Effector CD8-positive, alpha-beta T cell (primary cell): Measurements from ENCODE around the gene ADRA2B.
"Not testable (repeated sequence)": the region's sequence is repeated elsewhere in the genome, so short reads cannot be mapped to it uniquely, and the experiment has no call there.

Source experiments
- DNase-seq: peaks from one replicate; lab custom pipeline; 2025; lab: John Stamatoyannopoulos, UW

Gene ADRA2B

GRCh38 chr2:96089356-96090195, 26.8 kb downstream of the ADRA2B start:
- no peak for DNase-seq

- DNase-seq: no peak
These were observed 27.7 kb downstream of the ADRA2B start for GRCh38 chr2:96088340-96089335.

GRCh38 chr2:96087130-96087529, 29.2 kb downstream of the ADRA2B start:
- no peak for DNase-seq

GRCh38 chr2:96085541-96086355, 30.6 kb downstream of the ADRA2B start:
- no peak for DNase-seq

- DNase-seq: not testable (repeated sequence)
These were observed 31.4 kb downstream of the ADRA2B start for GRCh38 chr2:96084858-96085518.

DNA sequence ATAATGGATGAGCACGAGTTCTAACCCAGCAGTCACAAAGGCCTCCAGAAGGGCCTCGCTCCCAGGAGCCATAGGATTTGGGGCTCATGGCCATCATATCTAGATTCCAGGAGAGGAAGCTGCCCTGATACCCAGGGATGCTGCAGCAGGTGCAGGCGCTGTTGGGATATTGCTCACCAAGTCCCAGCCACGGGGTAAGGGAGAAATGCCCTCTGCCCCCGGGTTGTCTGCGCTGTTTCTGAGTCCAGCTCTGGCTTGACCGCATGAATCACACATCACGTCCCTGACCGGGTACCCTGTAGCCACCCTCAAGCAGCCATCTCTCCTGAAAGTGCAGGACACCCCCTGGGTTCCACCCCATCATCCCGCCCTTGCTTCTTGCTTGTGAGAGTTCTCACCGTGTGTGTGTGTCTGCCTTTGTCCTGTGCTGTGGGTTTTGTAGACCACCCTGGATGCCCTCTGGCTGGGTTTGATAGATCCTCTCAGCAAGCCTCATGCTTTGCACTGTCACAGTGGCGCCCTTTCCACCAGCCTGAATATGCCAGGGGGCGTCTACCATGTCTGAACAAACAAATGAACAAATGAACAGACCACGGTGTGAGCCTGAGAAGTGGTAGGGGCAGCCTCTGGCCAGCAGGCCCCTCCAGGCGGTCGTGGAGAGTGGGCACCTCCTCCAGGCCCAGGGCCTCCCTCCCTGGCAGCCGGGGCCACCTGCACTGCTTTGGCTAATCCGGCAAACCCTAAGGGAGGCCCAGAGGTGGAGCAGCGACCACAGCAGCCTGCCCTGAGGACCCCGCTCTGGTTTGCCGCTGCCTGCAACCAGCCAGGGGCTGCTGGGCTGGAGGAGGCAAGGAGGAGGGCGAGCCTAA, 32.1 kb downstream of the ADRA2B start:
- no peak for DNase-seq

GRCh38 chr2:96083064-96083939, 33.1 kb downstream of the ADRA2B start:
- DNase-seq: no peak

DNA sequence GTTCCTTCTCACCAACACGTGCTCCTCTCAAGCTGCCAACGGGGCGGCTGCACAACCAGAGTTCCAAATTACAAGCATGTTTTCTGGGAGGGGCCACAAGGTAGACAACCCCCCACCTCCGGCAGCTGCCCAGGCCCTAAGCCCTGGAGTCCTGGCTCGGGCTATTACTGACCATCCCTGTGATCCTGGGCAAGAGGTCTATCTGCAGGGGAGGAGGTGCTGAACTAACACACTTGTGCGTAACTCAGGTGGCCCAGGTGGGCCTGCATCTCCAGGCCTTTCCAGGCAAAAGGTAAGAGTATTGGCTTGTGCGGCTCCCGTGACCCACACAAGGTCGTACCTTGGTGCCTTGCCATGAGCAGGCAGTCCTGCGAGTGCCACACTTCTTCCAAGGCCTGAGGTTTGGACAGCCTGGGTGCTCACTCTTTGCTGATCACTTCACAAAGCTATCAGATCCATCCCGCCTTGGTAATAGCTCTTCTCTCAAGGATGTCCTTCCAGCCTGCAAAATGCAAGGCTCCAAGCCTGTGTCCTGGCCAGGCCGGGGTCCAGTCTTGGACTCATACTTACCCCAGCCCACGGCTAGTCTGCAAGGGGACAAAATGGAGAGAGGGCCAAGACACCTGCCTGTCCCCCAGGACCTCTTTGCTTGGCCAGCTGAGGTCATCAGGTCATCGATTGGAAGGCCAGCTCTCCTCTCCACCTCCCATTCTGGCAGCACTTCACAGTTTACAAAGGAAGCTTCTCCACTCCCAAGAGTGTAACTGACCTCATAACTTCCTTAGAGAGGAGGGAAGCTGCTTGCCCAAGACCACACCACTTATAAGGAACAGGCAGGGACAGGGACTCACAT, 33.9 kb downstream of the ADRA2B start:
- DNase-seq: no peak

- no peak for DNase-seq
These were observed 35.3 kb downstream of the ADRA2B start for GRCh38 chr2:96081042-96081441.

GRCh38 chr2:96075199-96075771, 41.1 kb downstream of the ADRA2B start:
- DNase-seq: no peak

DNA sequence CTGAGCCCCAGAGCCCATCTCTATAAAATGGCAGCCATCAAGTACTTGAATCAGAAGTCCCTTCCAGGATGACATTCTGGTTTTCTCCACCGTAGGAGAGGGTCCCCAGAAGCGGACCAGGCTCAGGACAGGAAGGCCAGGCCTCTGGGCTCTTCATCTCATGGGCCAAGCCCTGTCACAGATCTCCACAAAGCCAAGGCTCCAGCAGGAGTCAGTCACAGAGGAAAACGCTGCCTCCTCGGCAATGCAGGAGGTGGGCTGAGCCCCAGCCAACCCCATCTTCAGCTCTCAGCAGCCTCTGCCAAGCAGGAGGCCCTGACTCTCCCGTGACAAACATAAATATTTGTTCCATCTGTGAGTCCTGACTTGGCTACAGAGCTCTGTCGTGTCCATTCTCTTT, 42.2 kb downstream of the ADRA2B start:
- no peak for DNase-seq

GRCh38 chr2:96073170-96073775, 43.1 kb downstream of the ADRA2B start:
- DNase-seq: no peak

DNA sequence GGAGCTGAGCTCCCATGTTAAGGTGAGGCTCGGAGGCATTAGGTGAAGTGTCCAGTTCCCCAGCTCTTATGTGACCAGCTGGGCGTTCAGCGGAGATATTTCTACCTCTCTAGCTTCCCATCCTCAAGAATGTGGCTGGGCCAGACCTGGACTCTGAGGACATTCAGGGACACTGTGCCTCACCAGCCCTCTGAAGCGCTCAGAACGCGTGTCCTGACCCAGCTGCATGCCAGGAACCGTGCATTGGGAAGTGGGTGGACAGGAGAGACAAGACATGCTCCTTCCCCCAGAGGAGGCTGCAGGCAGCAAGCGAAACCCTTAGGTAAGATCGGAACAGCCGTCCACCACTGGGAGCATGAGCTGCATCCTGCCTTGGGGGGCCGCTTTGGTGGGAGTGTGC, 43.6 kb downstream of the ADRA2B start:
- no peak for DNase-seq

- not testable (repeated sequence) for DNase-seq
These were observed 44.3 kb downstream of the ADRA2B start for GRCh38 chr2:96071977-96072491.

DNA sequence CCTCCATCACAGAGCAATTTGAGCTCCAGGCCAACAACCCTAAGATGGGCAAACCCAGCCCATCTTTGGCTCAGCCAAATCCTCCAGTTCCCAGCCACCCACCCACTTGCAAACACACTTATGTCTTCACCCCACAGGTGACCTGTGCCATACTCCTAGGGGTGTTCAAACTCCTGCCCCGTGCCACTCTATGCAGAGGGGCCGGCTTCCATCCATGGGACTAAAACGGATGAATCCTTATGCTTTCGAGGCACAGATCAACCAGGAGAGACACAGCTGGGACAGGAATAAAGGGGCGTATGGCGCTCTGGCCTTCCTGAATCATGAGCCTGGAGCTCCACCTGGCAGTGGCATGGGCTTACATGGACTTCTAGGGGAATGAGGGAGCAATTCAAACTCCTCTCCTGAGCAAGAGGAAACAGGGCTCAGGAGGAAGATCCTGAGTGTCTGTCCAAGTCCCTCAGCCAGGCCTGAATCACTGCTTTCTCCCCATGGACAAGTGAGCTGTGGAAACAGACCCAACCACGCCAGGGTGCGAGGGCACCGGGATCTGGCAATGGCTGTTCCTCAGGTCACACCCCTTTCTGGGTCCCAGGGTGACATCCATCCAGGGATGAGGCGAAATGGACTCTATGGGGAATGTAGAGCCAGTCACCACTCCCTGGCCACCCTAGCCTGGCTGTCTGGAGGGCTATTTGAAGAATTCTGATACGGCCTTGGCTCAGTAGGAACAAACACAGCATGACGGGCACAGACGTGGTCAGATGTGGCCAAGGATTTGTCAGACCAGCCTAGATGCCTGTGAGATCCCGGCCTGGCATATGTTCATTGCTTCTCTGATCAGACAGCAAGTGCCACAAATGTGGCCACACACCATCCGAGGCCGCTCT, 45.0 kb downstream of the ADRA2B start:
- DNase-seq: not testable (repeated sequence)

- DNase-seq: not testable (repeated sequence)
These were observed 46.0 kb downstream of the ADRA2B start for GRCh38 chr2:96070351-96070750.
